DOHH2 (cell line): Measurements from ENCODE around the gene NCKAP5.

Source experiments
- EZH2phosphoT487 ChIP-seq: fragments of 200-600 bp; sonication (generic); IDR thresholded peaks from 2 replicates; pipeline ENCODE4 v1.6.1; 2017; ENCODE audit warnings: borderline replicate concordance, mild to moderate bottlenecking, antibody characterized with exemption, low read length, moderate library complexity, mixed read lengths
- TF ChIP-seq, protein P1 (sequence below): fragments of 200-600 bp; sonication (generic); IDR thresholded peaks from one replicate; pipeline ENCODE4 v1.5.1; 2014; ENCODE audit warnings: antibody characterized with exemption, mild to moderate bottlenecking, low read depth, low read length; ENCODE audit not compliant: poor library complexity, severe bottlenecking

- TF ChIP-seq, protein P1, sequence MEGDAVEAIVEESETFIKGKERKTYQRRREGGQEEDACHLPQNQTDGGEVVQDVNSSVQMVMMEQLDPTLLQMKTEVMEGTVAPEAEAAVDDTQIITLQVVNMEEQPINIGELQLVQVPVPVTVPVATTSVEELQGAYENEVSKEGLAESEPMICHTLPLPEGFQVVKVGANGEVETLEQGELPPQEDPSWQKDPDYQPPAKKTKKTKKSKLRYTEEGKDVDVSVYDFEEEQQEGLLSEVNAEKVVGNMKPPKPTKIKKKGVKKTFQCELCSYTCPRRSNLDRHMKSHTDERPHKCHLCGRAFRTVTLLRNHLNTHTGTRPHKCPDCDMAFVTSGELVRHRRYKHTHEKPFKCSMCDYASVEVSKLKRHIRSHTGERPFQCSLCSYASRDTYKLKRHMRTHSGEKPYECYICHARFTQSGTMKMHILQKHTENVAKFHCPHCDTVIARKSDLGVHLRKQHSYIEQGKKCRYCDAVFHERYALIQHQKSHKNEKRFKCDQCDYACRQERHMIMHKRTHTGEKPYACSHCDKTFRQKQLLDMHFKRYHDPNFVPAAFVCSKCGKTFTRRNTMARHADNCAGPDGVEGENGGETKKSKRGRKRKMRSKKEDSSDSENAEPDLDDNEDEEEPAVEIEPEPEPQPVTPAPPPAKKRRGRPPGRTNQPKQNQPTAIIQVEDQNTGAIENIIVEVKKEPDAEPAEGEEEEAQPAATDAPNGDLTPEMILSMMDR: no peak
- TF ChIP-seq EZH2phosphoT487: no peak
Measured at GRCh38 chr2:132891498-132891897, 676.8 kb downstream of the NCKAP5 start.
